HG03432 (cell line): ENCODE data around the gene SLC41A1.
A peak's percentile ranks its signal among the peaks of the same experiment; 100 is the strongest.

ENCODE experiments used
- ATAC-seq: cut with Tn5 transposase; IDR thresholded peaks from one replicate; pipeline ENCODE4 v1.9.1; 2021; ENCODE audit warnings: mild to moderate bottlenecking, moderate library complexity; ENCODE audit not compliant: unreplicated experiment

The SLC41A1 gene

GRCh38 chr1:205791568-205792180, 21.3 kb downstream of the SLC41A1 start:
- peak; percentile 54 for ATAC-seq

GRCh38 chr1:205787287-205787916, 25.6 kb downstream of the SLC41A1 start:
- ATAC-seq: no peak

GRCh38 chr1:205786601-205787000, 26.4 kb downstream of the SLC41A1 start:
- no peak for ATAC-seq

- no peak for ATAC-seq
These were observed 27.6 kb downstream of the SLC41A1 start for GRCh38 chr1:205785446-205785845.

GRCh38 chr1:205783904-205784303, 29.1 kb downstream of the SLC41A1 start:
- ATAC-seq: no peak

- ATAC-seq: no peak
These were observed 29.6 kb downstream of the SLC41A1 start for GRCh38 chr1:205783433-205783795.

GRCh38 chr1:205782627-205783432, 30.2 kb downstream of the SLC41A1 start:
- ATAC-seq: no peak

GRCh38 chr1:205780335-205780734, 32.7 kb downstream of the SLC41A1 start:
- no peak for ATAC-seq

- ATAC-seq: no peak
These were observed 35.0 kb downstream of the SLC41A1 start for GRCh38 chr1:205777994-205778393.

GRCh38 chr1:205775717-205776056, 37.3 kb downstream of the SLC41A1 start:
- no peak for ATAC-seq

- ATAC-seq: peak; percentile 79
These were observed 37.8 kb downstream of the SLC41A1 start, which contains the start of gene RAB29 for GRCh38 chr1:205775015-205775716. Gene RAB29, minus strand, starts transcription at chr1:205775482. Its CDS starts 526 bp downstream, at chr1:205774956.

GRCh38 chr1:205774198-205775014, 38.6 kb downstream of the SLC41A1 start:
- ATAC-seq: peak; percentile 32

- ATAC-seq: no peak
These were observed 40.4 kb downstream of the SLC41A1 start for GRCh38 chr1:205772607-205773032.

GRCh38 chr1:205770618-205771017, 42.4 kb downstream of the SLC41A1 start:
- no peak for ATAC-seq

- ATAC-seq: no peak
These were observed 43.2 kb downstream of the SLC41A1 start for GRCh38 chr1:205769641-205770365.

- ATAC-seq: no peak
These were observed 45.8 kb downstream of the SLC41A1 start for GRCh38 chr1:205767248-205767647.

- ATAC-seq: no peak
These were observed 46.4 kb downstream of the SLC41A1 start for GRCh38 chr1:205766570-205766969.

- ATAC-seq: no peak
These were observed 47.0 kb downstream of the SLC41A1 start for GRCh38 chr1:205766038-205766437.

- ATAC-seq: no peak
These were observed 48.4 kb downstream of the SLC41A1 start for GRCh38 chr1:205764578-205764977.

GRCh38 chr1:205763980-205764379, 49.0 kb downstream of the SLC41A1 start:
- no peak for ATAC-seq
